Body of pancreas (tissue), 4 donors: ENCODE measurements around the gene NEK11. TPM values are rescaled to one million over a fixed set of nuclear protein-coding genes. Genes with fewer than 3 reads are reported as not detected.

Experiments used
- ATAC-seq: fragments of 150-250 bp; one replicate; pipeline ENCODE4 v1.9.1; 2016
- DNase-seq, 4 donors: peaks; one replicate each; pipeline ENCODE4 v3.0.0-alpha.2; 2019
- H3K27ac ChIP-seq, 4 donors: fragments of 200-600 bp; sonication (generic); 1 replicate in 3 of 4; 2 replicates in 1 of 4; pipeline versions ENCODE4 v1.5.1 to v1.6.1; 2016 to 2019; ENCODE audit warnings: mild to moderate bottlenecking in 1 of 4, mixed read lengths in 1 of 4, moderate library complexity in 1 of 4
- H3K27me3 ChIP-seq, 2 donors: fragments of 200-600 bp; sonication (generic); one replicate each; pipeline ENCODE4 v1.6.0; 2016; ENCODE audit warnings: mild to moderate bottlenecking in 1 of 2
- H3K36me3 ChIP-seq, 2 donors: fragments of 200-600 bp; sonication (generic); replicated peaks in 1 of 2; 2 replicates each; pipeline ENCODE4 v1.5.1; 2016; ENCODE audit warnings: low read depth in 2 of 2; ENCODE audit not compliant: insufficient read depth in 1 of 2
- H3K4me1 ChIP-seq: fragments of 200-600 bp; sonication (generic); one replicate; pipeline ENCODE4 v1.6.0; 2016
- H3K4me3 ChIP-seq, 2 donors: fragments of 200-600 bp; sonication (generic); 1 replicate in 1 of 2; 2 replicates in 1 of 2; pipeline ENCODE4 v1.5.1; 2016 to 2019
- H3K9me3 ChIP-seq, 3 donors: fragments of 200-600 bp; sonication (generic); 1 replicate in 2 of 3; 2 replicates in 1 of 3; pipeline ENCODE4 v1.5.1; 2016
- POLR2A ChIP-seq, 3 donors: fragments of 450-650 bp; IDR thresholded peaks; one replicate each; pipeline ENCODE4 v1.6.1; 2016; ENCODE audit warnings: antibody characterized with exemption in 3 of 3, mild to moderate bottlenecking in 2 of 3
- WGBS, 2 donors: methylation state at CpG; one replicate each; pipeline ENCODE4 v1.1.5; 2017; 5-methylcytosine and 5-hydroxymethylcytosine counted together
- intact Hi-C: fragments of 100-400 bp; cut with DNase I; formaldehyde crosslinking; loops from one replicate; pipeline ENCODE4 v1.15.1; 2023
- total RNA-seq, 2 donors: library from RNA; depleted of rRNA; stranded (reverse); fragments of >200 nt; gene quantifications; one replicate each; pipeline ENCODE4 v1.1.0, GENCODE V29; 2016
- TF ChIP-seq, protein P1 (sequence below), 7 experiments: fragments of 450-650 bp in 4 of 7; fragments of 200-600 bp in 3 of 7; sonication (generic) in 3 of 7; IDR thresholded peaks; one replicate each; pipeline ENCODE4 v1.5.1; 2016 to 2019; ENCODE audit warnings: antibody characterized with exemption in 7 of 7

The NEK11 gene
- total RNA-seq, 2 donors from 2014 or later: 3.4 to 10.2 TPM

DNA sequence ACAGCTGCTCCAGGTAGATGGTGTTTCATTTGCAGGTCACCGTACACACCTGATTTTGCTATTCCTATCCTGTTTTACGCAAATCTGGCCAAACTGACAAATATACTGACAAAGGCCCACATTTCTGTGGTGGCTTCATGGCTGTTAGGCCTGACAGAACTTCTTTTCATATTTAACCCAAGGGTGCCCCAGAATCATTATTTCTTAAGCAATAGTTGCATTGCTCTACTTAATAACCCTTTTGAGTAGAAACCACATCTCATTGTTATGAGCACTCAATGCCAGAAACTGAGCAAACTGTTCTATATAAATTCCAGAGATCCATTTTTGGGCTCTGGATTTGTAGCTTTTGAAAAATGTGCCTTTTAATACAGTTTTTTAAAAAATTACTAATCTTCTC, 19.4 kb upstream of the NEK11 start:
- DNase-seq: no peak
- H3K4me3 ChIP-seq: no peak overlapping the region
- no peaks in the 10 kb centered on the region for H3K4me1 ChIP-seq
- H3K36me3 ChIP-seq: peaks cover 0 to 3% of the 10 kb centered on the region in 2 donors
- no peaks in the 10 kb centered on the region for H3K9me3 ChIP-seq
- no peak for ATAC-seq
- H3K27me3 ChIP-seq: no peaks in the 10 kb centered on the region
- TF ChIP-seq POLR2A (IDR thresholded peaks at IDR 0.05): no peak
- TF ChIP-seq, protein P1, sequence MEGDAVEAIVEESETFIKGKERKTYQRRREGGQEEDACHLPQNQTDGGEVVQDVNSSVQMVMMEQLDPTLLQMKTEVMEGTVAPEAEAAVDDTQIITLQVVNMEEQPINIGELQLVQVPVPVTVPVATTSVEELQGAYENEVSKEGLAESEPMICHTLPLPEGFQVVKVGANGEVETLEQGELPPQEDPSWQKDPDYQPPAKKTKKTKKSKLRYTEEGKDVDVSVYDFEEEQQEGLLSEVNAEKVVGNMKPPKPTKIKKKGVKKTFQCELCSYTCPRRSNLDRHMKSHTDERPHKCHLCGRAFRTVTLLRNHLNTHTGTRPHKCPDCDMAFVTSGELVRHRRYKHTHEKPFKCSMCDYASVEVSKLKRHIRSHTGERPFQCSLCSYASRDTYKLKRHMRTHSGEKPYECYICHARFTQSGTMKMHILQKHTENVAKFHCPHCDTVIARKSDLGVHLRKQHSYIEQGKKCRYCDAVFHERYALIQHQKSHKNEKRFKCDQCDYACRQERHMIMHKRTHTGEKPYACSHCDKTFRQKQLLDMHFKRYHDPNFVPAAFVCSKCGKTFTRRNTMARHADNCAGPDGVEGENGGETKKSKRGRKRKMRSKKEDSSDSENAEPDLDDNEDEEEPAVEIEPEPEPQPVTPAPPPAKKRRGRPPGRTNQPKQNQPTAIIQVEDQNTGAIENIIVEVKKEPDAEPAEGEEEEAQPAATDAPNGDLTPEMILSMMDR (IDR thresholded peaks at IDR 0.05): no peak
- 94 to 98% methylated on average over 2 of the region's 2 CpGs for WGBS, 2 donors
- intact Hi-C loops: no loop called here
- no peak overlapping the region for H3K27ac ChIP-seq

DNA sequence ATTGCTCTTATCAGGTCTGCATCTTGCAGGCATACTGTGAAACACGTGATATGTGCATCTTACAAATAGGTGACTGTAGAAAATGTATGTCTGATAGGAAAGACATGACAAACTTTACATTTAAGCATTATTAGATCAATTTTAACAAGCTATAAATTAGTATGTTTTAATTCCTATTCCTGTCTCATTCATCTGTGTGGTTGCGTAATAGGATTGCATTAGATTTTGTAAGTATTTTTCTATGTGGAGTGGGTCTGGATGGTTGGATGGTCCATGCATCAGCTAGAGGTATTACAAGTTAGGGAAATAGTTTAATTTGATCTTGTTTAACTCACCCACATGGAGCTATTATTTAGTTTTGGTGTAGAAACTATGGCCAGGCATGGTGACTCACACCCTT, 18.9 kb upstream of the NEK11 start:
- intact Hi-C loops: no loop called here
- WGBS, 2 donors: 94% methylated on average over 2 of the region's 2 CpGs

DNA sequence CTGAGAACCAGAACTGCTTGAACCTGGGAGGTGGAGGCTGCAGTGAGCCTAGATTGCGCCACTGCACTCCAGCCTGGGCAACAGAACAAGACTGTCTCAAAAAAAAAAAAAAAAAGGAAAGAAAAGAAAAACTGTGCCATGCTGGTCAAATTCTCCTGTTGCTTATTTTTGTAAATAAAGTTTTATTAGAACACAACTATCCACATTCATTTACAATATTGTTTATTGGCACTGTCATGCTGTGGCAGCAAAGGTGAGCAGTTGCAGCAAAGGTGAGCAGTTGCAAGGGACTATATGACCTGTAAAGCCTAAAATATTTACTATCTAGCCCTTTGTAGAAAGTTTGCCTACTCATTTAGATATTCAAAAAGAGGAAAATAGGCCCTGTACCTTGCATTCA, 18.4 kb upstream of the NEK11 start:
- Histone ChIP-seq H3K4me3 (no peak overlapping the region), H3K9me3 (no peaks in the 10 kb centered on the region), H3K4me1 (no peaks in the 10 kb centered on the region), H3K27ac (no peak overlapping the region), H3K27me3 (no peaks in the 10 kb centered on the region), H3K36me3 (peaks cover 0 to 3% of the 10 kb centered on the region in 2 donors)
- no peak for TF ChIP-seq POLR2A (IDR thresholded peaks at IDR 0.05)
- TF ChIP-seq, protein P1 (IDR thresholded peaks at IDR 0.05): no peak
- intact Hi-C loops: no loop called here
- no peak for DNase-seq
- no peak for ATAC-seq
- 92 to 100% methylated on average over 1 of the region's 1 CpG for WGBS, 2 donors

More for the DNA sequence above, 18.9 kb upstream of the NEK11 start:
- DNase-seq (no peak), ATAC-seq (no peak)
- Histone ChIP-seq H3K27me3 (no peaks in the 10 kb centered on the region), H3K27ac (no peak overlapping the region), H3K4me3 (no peak overlapping the region), H3K36me3 (peaks cover 0 to 3% of the 10 kb centered on the region in 2 donors), H3K9me3 (no peaks in the 10 kb centered on the region), H3K4me1 (no peaks in the 10 kb centered on the region)
- TF ChIP-seq, protein P1 (IDR thresholded peaks at IDR 0.05): no peak
- TF ChIP-seq POLR2A (IDR thresholded peaks at IDR 0.05): no peak

DNA sequence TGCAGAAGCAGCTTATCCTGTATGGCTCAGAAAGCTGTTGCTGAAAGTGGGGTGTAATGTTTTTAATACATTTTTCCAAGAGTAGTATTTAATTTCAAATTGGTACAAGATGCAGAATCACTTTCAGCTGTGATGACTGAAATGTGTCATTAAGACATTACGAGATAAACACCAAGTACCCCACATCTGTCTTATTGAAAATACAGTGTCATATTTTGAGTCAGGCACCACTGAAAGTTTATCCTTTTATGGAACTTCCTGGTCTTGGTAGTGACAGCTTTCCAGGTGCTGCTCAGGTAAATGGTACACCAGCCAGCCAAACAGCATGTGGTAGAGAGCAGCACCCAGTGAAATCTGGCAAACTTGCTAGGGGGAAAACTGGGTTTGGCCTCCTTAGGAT, 17.0 kb upstream of the NEK11 start:
- Histone ChIP-seq H3K4me1 (no peaks in the 10 kb centered on the region), H3K27me3 (no peaks in the 10 kb centered on the region), H3K36me3 (peaks cover 0 to 3% of the 10 kb centered on the region in 2 donors), H3K4me3 (no peak overlapping the region), H3K27ac (no peak overlapping the region), H3K9me3 (no peaks in the 10 kb centered on the region)
- ATAC-seq: no peak
- TF ChIP-seq POLR2A (IDR thresholded peaks at IDR 0.05): no peak
- TF ChIP-seq, protein P1 (IDR thresholded peaks at IDR 0.05): no peak
- intact Hi-C loops: no loop called here
- WGBS, 2 donors: 88 to 94% methylated on average over 1 of the region's 1 CpG
- no peak for DNase-seq

DNA sequence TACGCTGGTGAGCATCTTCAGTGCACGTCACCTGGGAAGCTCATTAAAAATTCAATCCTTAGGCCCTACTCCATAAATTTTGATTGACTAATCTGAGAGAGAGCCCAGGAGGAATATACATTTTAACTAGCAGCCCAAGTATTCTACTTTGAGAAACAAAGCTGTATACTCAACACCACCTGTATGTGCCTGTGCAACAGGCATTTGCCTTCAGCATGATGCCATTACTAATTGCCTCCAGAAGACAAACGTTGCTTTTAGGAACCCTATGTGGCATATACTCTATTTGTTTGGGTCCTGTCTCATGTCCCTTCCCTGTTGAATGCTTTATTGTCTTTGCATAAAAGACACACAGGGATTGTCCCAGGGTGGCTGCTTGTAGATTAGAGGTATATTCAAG, 7.7 kb upstream of the NEK11 start:
- no peaks in the 10 kb centered on the region for H3K9me3 ChIP-seq
- no peak overlapping the region for H3K27ac ChIP-seq
- H3K36me3 ChIP-seq: peaks cover 0 to 10% of the 10 kb centered on the region in 2 donors
- H3K4me1 ChIP-seq: peaks cover 19% of the 10 kb centered on the region
- no peak for ATAC-seq
- DNase-seq: no peak
- no peak for TF ChIP-seq POLR2A (IDR thresholded peaks at IDR 0.05)
- TF ChIP-seq, protein P1 (IDR thresholded peaks at IDR 0.05): no peak
- no peak overlapping the region for H3K4me3 ChIP-seq
- H3K27me3 ChIP-seq: no peaks in the 10 kb centered on the region
- intact Hi-C loops: no loop called here
- WGBS, 2 donors: 79 to 93% methylated on average over 3 of the region's 3 CpGs
